Fibroblast of skin of back (primary cell): ENCODE measurements around the gene LCE3B.

ENCODE experiments used
- DNase-seq: peaks from one replicate; pipeline ENCODE4 v3.0.0-alpha.2; 2013

The LCE3B gene

GRCh38 chr1:152663098-152663497 lies 49.5 kb downstream of the LCE3B start, which contains the start of gene LCE2D:
TSS of gene LCE2D (plus strand) at chr1:152663380. CDS start at chr1:152664106, 726 bp downstream.
- DNase-seq = no peak
